Endothelial cell of umbilical vein (primary cell): Measurements from ENCODE around the gene BPI.

ENCODE experiments used
- CTCF ChIP-seq, 2 donors: IDR thresholded peaks; 1 replicate in 1 of 2; 2 replicates in 1 of 2; pipeline ENCODE4 v1.5.1; 2011; ENCODE audit warnings: low read length in 2 of 2, mild to moderate bottlenecking in 2 of 2, moderate library complexity in 2 of 2, control low read depth in 1 of 2, inconsistent platforms in 1 of 2, low read depth in 1 of 2; ENCODE audit not compliant: insufficient read depth in 1 of 2; ENCODE audit errors: extremely low read depth in 1 of 2
- EZH2 ChIP-seq: IDR thresholded peaks from 2 replicates; pipeline ENCODE4 v1.6.1; 2012; ENCODE audit warnings: borderline replicate concordance, low read depth, mild to moderate bottlenecking, moderate library complexity, low read length, inconsistent platforms; ENCODE audit not compliant: severe bottlenecking
- FOS ChIP-seq: IDR thresholded peaks from 2 replicates; pipeline ENCODE4 v1.6.1; 2011; ENCODE audit warnings: mild to moderate bottlenecking, low read length, moderate library complexity, borderline replicate concordance; ENCODE audit not compliant: insufficient read depth
- GATA2 ChIP-seq: IDR thresholded peaks from 2 replicates; pipeline ENCODE4 v1.7.0; 2011; ENCODE audit warnings: low read depth, mild to moderate bottlenecking, moderate library complexity, mixed read lengths, low read length; ENCODE audit not compliant: insufficient read length, insufficient read depth
- JUN ChIP-seq: IDR thresholded peaks from 2 replicates; pipeline ENCODE4 v1.6.1; 2011; ENCODE audit warnings: borderline replicate concordance, low read depth; ENCODE audit not compliant: insufficient read length, insufficient read depth
- MYC ChIP-seq: IDR thresholded peaks from one replicate; pipeline ENCODE4 v1.6.1; 2011; ENCODE audit warnings: mild to moderate bottlenecking, low read depth, low read length
- POLR2A ChIP-seq: IDR thresholded peaks from 2 replicates; pipeline ENCODE4 v1.6.1; 2012; ENCODE audit warnings: low read depth, mild to moderate bottlenecking, control low read depth, low read length
- POLR2AphosphoS5 ChIP-seq: IDR thresholded peaks from 2 replicates; pipeline ENCODE4 v1.6.1; 2012; ENCODE audit warnings: low read depth, mild to moderate bottlenecking, control low read depth, low read length, moderate library complexity; ENCODE audit not compliant: insufficient read depth
- TF ChIP-seq, protein P1 (sequence below): IDR thresholded peaks from 2 replicates; pipeline ENCODE4 v1.6.1; 2011; ENCODE audit not compliant: insufficient read depth, insufficient read length

- TF ChIP-seq EZH2 (no peak), CTCF (IDR thresholded peaks at IDR 0.05; ENCODE audit: extremely low read depth in 1 of 2, insufficient read depth in 1 of 2, low read depth in 1 of 2, low read length in 2 of 2) (no peak), POLR2A (no peak), POLR2AphosphoS5 (no peak), MYC (no peak), FOS (no peak), JUN (no peak), GATA2 (no peak)
- TF ChIP-seq, protein P1, sequence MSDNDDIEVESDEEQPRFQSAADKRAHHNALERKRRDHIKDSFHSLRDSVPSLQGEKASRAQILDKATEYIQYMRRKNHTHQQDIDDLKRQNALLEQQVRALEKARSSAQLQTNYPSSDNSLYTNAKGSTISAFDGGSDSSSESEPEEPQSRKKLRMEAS = no peak
These were observed 8.1 kb upstream of the BPI start for GRCh38 chr20:38295811-38296210.
